Panc1 (cell line): ENCODE measurements around the gene DDX49. TPM values are rescaled to one million over a fixed set of nuclear protein-coding genes. Genes with fewer than 3 reads are reported as not detected.
A peak's percentile ranks its signal among the peaks of the same experiment; 100 is the strongest.

Source experiments
- ATAC-seq: fragments of 200-7000 bp; cut with Tn5 transposase; 2 replicates; pipeline ENCODE4 v1.9.1; 2020; ENCODE audit warnings: mild to moderate bottlenecking, moderate library complexity
- BruUV-seq: library from RNA; stranded (reverse); fragments of 400-500 nt; replicated peaks from 2 replicates; lab custom pipeline; 2021; lab: Mats Ljungman, UMichigan
- CTCF ChIA-PET: fragments of 300-600 bp; sonication (Branson Sonifier 250); formaldehyde crosslinking; loops from one replicate; lab custom pipeline; 2022; ENCODE audit warnings: antibody characterized with exemption; lab: Charles Lee
- POLR2A ChIA-PET: fragments of 300-600 bp; sonication (Branson Sonifier 250); formaldehyde crosslinking; loops from one replicate; lab custom pipeline; 2022; ENCODE audit warnings: antibody characterized with exemption; lab: Charles Lee
- DNase-seq: peaks from one replicate; pipeline ENCODE4 v3.0.0-alpha.2; 2010; ENCODE audit warnings: low read depth, low spot score
- H3K27ac ChIP-seq: 2 replicates; pipeline ENCODE4 v1.5.1; 2011; ENCODE audit warnings: mild to moderate bottlenecking, low read length, inconsistent platforms
- H3K27me3 ChIP-seq: fragments of 200-500 bp; sonication (Bioruptor generic); 2 replicates; pipeline ENCODE4 v1.6.0; 2014; ENCODE audit warnings: low read length, inconsistent platforms; ENCODE audit not compliant: control insufficient read depth, insufficient read depth
- H3K36me3 ChIP-seq: fragments of 200-500 bp; sonication (Bioruptor generic); 2 replicates; pipeline ENCODE4 v1.5.1; 2014; ENCODE audit warnings: inconsistent platforms, mild to moderate bottlenecking, low read length, moderate library complexity; ENCODE audit not compliant: control insufficient read depth, insufficient read depth
- H3K4me1 ChIP-seq: 2 replicates; pipeline ENCODE4 v1.5.1; 2011; ENCODE audit warnings: inconsistent platforms, mild to moderate bottlenecking, low read length, moderate library complexity; ENCODE audit not compliant: control insufficient read depth, insufficient read depth
- H3K4me3 ChIP-seq, 2 experiments: 2 replicates each; pipeline ENCODE4 v1.5.1; 2011 to 2012; ENCODE audit warnings: low read depth in 2 of 2, low read length in 2 of 2, mild to moderate bottlenecking in 2 of 2, inconsistent platforms in 1 of 2, moderate library complexity in 1 of 2
- H3K9me3 ChIP-seq: fragments of 200-500 bp; sonication (Bioruptor generic); 2 replicates; pipeline ENCODE4 v1.5.1; 2014; ENCODE audit warnings: low read depth, mild to moderate bottlenecking, inconsistent platforms, low read length, moderate library complexity; ENCODE audit not compliant: control insufficient read depth, insufficient read depth
- CTCF ChIP-seq: fragments of 450-650 bp; IDR thresholded peaks from 2 replicates; pipeline ENCODE4 v1.5.1; 2017; ENCODE audit warnings: mild to moderate bottlenecking
- POLR2AphosphoS5 ChIP-seq: IDR thresholded peaks from 2 replicates; pipeline ENCODE4 v1.6.1; 2012; ENCODE audit warnings: mild to moderate bottlenecking, low read depth, low read length, moderate library complexity
- SIN3A ChIP-seq: IDR thresholded peaks from 2 replicates; pipeline ENCODE4 v1.6.1; 2012; ENCODE audit warnings: low read depth, mild to moderate bottlenecking, low read length, moderate library complexity, borderline replicate concordance; ENCODE audit not compliant: insufficient read depth
- TCF7L2 ChIP-seq: IDR thresholded peaks from 2 replicates; pipeline ENCODE4 v1.6.1; 2011; ENCODE audit warnings: mild to moderate bottlenecking, low read depth, low read length, inconsistent platforms
- in situ Hi-C: cut with HindIII; loops from 2 replicates; pipeline ENCODE4 v1.10.0; 2016; ENCODE audit warnings: low sequenced_read_pairs, low pct_unique_long_range_greater_than_20kb
- intact Hi-C: fragments of 100-400 bp; cut with micrococcal nuclease; formaldehyde crosslinking; loops from one replicate; pipeline ENCODE4 v1.10.0; 2022; ENCODE audit not compliant: unreplicated experiment
- total RNA-seq: library from RNA; stranded (reverse); gene quantifications from one replicate; pipeline ENCODE4 v1.2.1, GENCODE V29; 2021; ENCODE audit not compliant: unreplicated experiment
- TF ChIP-seq, protein P1 (sequence below), 2 experiments: IDR thresholded peaks; 2 replicates each; pipeline ENCODE4 v1.6.1; 2011 to 2012; ENCODE audit warnings: low read depth in 2 of 2, control low read depth in 1 of 2, low read length in 1 of 2, mild to moderate bottlenecking in 1 of 2, moderate library complexity in 1 of 2; ENCODE audit not compliant: insufficient read depth in 1 of 2

DDX49 gene
- total RNA-seq, 1 experiment from 2014 or later, result 41.5 TPM

GRCh38 chr19:18966307-18966706 lies 46.8 kb downstream of the DDX49 start:
- no peaks in the 10 kb centered on the region for H3K9me3 ChIP-seq
- DNase-seq (no peak), ATAC-seq (no peak)
- H3K36me3 ChIP-seq, result no peaks in the 10 kb centered on the region
- no peak overlapping the region for H3K4me3 ChIP-seq
- ChIA-PET CTCF (interaction anchor here (0.7 kb wide), 1 partner anchor 21 kb away, joined by 9 read pairs; no protein-coding TSS in a partner anchor), POLR2A (interaction anchor here (0.6 to 0.7 kb wide), 2 partner anchors 9 to 44 kb away, joined by 4 to 7 read pairs; no protein-coding TSS in a partner anchor)
- in situ Hi-C loops, result no loop called here
- intact Hi-C loops, result no loop called here
- H3K27ac ChIP-seq, result peak overlapping the region; percentile 5
- H3K4me1 ChIP-seq, result peaks cover 10% of the 10 kb centered on the region; the same call in 1 of the 2 replicates
- TF ChIP-seq, protein P1, sequence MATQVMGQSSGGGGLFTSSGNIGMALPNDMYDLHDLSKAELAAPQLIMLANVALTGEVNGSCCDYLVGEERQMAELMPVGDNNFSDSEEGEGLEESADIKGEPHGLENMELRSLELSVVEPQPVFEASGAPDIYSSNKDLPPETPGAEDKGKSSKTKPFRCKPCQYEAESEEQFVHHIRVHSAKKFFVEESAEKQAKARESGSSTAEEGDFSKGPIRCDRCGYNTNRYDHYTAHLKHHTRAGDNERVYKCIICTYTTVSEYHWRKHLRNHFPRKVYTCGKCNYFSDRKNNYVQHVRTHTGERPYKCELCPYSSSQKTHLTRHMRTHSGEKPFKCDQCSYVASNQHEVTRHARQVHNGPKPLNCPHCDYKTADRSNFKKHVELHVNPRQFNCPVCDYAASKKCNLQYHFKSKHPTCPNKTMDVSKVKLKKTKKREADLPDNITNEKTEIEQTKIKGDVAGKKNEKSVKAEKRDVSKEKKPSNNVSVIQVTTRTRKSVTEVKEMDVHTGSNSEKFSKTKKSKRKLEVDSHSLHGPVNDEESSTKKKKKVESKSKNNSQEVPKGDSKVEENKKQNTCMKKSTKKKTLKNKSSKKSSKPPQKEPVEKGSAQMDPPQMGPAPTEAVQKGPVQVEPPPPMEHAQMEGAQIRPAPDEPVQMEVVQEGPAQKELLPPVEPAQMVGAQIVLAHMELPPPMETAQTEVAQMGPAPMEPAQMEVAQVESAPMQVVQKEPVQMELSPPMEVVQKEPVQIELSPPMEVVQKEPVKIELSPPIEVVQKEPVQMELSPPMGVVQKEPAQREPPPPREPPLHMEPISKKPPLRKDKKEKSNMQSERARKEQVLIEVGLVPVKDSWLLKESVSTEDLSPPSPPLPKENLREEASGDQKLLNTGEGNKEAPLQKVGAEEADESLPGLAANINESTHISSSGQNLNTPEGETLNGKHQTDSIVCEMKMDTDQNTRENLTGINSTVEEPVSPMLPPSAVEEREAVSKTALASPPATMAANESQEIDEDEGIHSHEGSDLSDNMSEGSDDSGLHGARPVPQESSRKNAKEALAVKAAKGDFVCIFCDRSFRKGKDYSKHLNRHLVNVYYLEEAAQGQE (IDR thresholded peaks at IDR 0.05; ENCODE audit: insufficient read depth in 1 of 2, low read depth in 2 of 2, low read length in 1 of 2), result no peak
- TF ChIP-seq SIN3A (no peak), TCF7L2 (no peak), CTCF (no peak), POLR2AphosphoS5 (no peak)
- H3K27me3 ChIP-seq, result no peaks in the 10 kb centered on the region
- no TSS peak for BruUV-seq

DNA sequence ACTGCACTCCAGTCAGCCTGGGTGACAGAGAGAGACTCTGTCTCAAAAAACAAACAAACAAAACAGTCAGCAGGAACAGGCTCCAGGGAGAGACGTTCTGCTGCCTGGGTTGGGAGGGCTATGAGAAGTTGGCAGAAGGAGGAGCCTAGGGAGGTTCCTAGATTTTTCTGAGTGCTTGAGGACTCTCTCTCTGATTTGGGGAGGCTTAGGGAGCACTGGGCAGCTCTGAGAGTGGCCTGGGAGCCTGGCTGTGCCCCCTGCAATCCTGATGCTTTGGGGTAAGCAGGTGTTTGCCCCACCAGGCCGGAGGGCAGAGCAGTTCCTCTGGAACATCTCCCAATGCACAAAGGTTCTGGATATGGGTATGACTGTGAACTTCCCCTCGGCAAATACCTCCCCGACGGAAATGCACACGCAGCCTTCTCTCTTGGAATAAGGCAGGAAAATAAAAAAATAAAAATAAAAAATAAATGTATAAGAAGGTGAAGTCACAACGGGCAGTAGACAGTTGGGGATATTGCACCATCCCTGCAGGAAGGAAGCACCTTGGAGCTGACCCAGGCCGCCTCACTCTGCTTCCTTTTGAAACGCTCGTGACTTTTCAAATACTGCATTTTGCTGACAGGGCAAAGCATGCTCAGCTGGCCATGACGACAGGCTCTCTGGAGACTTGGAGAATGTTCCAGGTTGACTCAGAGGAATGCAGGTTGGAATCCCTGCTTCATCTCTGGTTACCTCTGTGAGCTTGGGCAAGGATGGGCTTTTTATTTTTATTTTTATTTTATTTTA lies 48.0 kb downstream of the DDX49 start:
- Histone ChIP-seq H3K4me3 (no peak overlapping the region), H3K9me3 (no peaks in the 10 kb centered on the region), H3K36me3 (no peaks in the 10 kb centered on the region), H3K4me1 (peaks cover 16% of the 10 kb centered on the region), H3K27ac (peak overlapping the region; percentile 80), H3K27me3 (no peaks in the 10 kb centered on the region)
- TF ChIP-seq TCF7L2 (no peak), POLR2AphosphoS5 (no peak), SIN3A (no peak), CTCF (no peak)
- TF ChIP-seq, protein P1 (IDR thresholded peaks at IDR 0.05; ENCODE audit: insufficient read depth in 1 of 2, low read depth in 2 of 2, low read length in 1 of 2), result no peak
- DNase-seq (no peak), ATAC-seq (peak; percentile 77)
- ChIA-PET POLR2A (no interaction called here), CTCF (no interaction called here)
- intact Hi-C loops, result no loop called here
- BruUV-seq, result no TSS peak
- in situ Hi-C loops, result no loop called here
